Suprapubic skin (tissue), 4 donors: ENCODE results near the gene LDHAL6B. TPM values are rescaled to one million over a fixed set of nuclear protein-coding genes. Genes with fewer than 3 reads are reported as not detected.

Source experiments
- total RNA-seq, 4 donors: library from RNA; depleted of rRNA; stranded (reverse); fragments of >200 nt; gene quantifications; one replicate each; pipeline ENCODE4 v1.1.0, GENCODE V29; 2016

Gene LDHAL6B
- total RNA-seq, 4 donors from 2014 or later: not detected

Other genes with a start within 250 kb of the LDHAL6B start
- 10 to 100 TPM; 15.2 to 34.4 (median 22.2) TPM for gene RNF111, start 219.2 kb upstream of the LDHAL6B start, total RNA-seq
- gene CCNB2, start 101.7 kb upstream of the LDHAL6B start, total RNA-seq: 10 to 100 TPM in 2 of 4 donors, 1 to 10 TPM in 2; 8.6 to 17.7 (median 11.8) TPM
- gene MYO1E, start 166.0 kb downstream of the LDHAL6B start, total RNA-seq: 100 to 1,000 TPM in 3 of 4 donors, 10 to 100 TPM in 1; 79.7 to 171 (median 144) TPM
- 1 to 10 TPM in 3 of 4 donors, under 1 TPM in 1; 0.79 to 7.8 (median 1.8) TPM for gene FAM81A, start 231.3 kb downstream of the LDHAL6B start, total RNA-seq